ENCODE results near the gene SLC35B3.

DNA sequence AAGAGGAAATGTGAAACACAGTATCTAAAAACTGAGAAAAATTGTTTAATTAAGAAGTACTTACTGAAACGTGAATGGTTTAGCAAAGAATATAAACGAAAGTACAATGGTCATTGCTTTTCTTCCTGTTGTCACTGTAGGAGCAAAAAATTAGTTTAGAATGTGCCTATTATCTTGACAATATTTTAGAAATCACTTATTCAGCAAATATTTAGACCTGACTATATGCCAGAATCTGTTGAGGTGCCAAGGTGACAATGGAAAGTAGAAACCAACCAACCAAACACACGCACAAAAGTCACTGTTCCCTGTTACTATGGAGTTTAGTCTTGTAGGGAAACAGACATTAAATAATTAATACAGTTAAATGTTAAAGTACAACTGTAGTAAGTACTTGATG, 20.5 kb downstream of the SLC35B3 start:
- no peak for TF ChIP-seq CTCF (IDR thresholded peaks at IDR 0.05)
- TF ChIP-seq POLR2A (IDR thresholded peaks at IDR 0.05), result no peak

Measured in esophagus squamous epithelium (tissue), 4 donors.